ENCODE data around the gene COLEC12. TPM values are rescaled to one million over a fixed set of nuclear protein-coding genes. Genes with fewer than 3 reads are reported as not detected.

The COLEC12 gene
- total RNA-seq, 1 donor from 2014 or later = 70.0 TPM

DNA sequence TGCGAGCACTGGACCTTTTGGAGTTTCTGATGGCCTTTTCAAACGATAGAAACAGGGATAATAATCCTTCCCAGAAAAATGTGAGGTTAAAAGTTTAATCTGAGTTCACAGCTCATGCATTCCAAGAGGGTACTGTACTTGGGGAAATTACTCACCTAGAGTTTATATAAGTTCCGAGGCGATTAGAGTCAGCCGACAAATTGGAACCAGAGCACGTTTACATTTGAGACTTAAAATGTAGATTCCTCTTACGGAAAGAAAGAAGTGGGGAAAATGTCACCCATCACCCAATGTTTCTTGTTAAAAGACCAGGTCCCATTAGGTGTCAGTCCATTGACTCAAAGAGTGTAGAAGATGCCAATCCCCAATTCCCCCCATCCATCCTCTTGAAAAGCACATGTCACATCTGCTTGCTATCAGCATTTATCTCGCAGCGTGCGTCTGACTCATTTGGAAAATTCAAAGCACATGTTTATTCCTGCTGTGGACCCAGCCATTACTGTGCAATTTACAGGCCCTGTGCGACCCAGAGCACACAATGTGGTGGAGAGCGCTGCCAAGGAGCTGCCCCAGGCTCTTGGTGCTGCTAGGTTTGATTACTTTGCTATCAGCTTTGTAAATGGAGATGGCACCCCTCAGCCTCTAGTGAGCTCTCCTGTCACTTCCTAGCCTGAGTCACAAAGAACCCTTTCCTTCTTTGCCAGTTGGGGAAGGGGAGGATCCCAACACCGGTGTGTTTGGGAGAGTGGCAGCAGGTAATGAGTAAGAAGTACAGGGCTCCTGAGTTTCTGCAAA is 104.8 kb downstream of the COLEC12 start:
- TF ChIP-seq, protein P1, sequence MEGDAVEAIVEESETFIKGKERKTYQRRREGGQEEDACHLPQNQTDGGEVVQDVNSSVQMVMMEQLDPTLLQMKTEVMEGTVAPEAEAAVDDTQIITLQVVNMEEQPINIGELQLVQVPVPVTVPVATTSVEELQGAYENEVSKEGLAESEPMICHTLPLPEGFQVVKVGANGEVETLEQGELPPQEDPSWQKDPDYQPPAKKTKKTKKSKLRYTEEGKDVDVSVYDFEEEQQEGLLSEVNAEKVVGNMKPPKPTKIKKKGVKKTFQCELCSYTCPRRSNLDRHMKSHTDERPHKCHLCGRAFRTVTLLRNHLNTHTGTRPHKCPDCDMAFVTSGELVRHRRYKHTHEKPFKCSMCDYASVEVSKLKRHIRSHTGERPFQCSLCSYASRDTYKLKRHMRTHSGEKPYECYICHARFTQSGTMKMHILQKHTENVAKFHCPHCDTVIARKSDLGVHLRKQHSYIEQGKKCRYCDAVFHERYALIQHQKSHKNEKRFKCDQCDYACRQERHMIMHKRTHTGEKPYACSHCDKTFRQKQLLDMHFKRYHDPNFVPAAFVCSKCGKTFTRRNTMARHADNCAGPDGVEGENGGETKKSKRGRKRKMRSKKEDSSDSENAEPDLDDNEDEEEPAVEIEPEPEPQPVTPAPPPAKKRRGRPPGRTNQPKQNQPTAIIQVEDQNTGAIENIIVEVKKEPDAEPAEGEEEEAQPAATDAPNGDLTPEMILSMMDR (IDR thresholded peaks at IDR 0.05; ENCODE audit: unreplicated experiment) = no peak
- H3K27ac Mint-ChIP-seq = peak overlapping the region; percentile 61
- H3K9me3 Mint-ChIP-seq = no peaks in the 10 kb centered on the region
- no peak overlapping the region for H3K4me3 Mint-ChIP-seq
- H3K4me1 Mint-ChIP-seq = peaks cover 83% of the 10 kb centered on the region
- H3K27me3 Mint-ChIP-seq (ENCODE audit: low read depth) = no peaks in the 10 kb centered on the region
- H3K36me3 Mint-ChIP-seq = no peaks in the 10 kb centered on the region
- no peak for DNase-seq (ENCODE audit: low spot score in 2 of 2, unreplicated experiment in 2 of 2)

DNA sequence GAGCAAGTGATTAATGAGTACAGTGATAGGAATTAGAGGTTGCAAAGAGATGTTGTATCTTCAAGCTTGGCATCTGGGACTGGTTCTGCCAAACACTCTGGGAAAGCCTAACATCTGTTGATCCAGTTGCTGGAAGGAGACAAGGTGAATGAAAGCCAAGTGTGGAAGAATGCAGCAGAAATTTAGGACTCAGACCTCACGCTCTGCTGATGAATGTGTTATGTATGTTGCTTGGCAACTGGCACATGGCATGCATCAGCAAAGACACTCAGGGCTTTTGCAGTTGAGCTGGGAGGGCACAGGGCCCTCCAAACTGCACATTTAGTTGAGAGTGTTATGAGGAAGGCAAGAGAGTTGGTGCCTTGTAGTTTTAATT is 105.5 kb downstream of the COLEC12 start:
- TF ChIP-seq, protein P1 (IDR thresholded peaks at IDR 0.05; ENCODE audit: unreplicated experiment) = no peak
- no peak for DNase-seq (ENCODE audit: low spot score in 2 of 2, unreplicated experiment in 2 of 2)
- Mint-ChIP-seq H3K4me3 (no peak overlapping the region), H3K27me3 (ENCODE audit: low read depth) (no peaks in the 10 kb centered on the region), H3K9me3 (no peaks in the 10 kb centered on the region), H3K27ac (peak overlapping the region; percentile 61), H3K4me1 (peaks cover 80% of the 10 kb centered on the region), H3K36me3 (no peaks in the 10 kb centered on the region)

DNA sequence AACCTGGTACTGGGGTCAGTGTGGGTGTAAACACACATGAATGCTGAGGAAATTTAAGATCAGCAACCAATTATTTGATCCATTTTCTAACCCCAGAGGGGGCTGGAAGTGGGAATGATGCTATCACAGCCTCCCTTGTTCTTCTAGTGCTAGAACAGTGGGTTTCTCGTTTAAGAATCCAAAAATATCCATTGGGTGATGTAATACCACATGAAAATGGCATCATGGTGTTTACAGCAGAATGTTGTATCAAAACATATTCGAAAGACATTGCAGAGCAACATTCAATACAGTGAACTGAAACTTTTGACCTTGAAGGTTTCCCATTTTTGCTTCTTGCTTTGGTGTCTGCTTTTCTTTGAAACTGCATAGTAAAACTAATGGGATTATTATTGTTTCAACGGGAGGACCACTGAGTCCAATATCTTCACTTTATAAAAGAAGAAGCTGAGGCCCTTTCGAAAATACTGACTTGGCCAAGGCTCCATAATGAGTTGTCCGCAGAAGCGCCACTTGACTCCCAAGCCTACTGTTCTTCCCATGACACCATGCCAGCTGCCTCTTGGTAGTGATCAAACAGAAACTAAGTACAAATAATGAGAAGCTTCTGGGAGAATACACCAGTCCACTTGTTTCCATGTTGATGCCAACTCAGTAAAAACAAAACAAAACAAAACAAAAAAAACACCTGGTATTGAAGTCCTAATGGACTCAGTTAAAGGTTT is 106.1 kb downstream of the COLEC12 start:
- Mint-ChIP-seq H3K36me3 (no peaks in the 10 kb centered on the region), H3K27ac (peak overlapping the region; percentile 61), H3K27me3 (ENCODE audit: low read depth) (no peaks in the 10 kb centered on the region), H3K9me3 (no peaks in the 10 kb centered on the region), H3K4me3 (no peak overlapping the region), H3K4me1 (peaks cover 81% of the 10 kb centered on the region)
- TF ChIP-seq, protein P1 (IDR thresholded peaks at IDR 0.05; ENCODE audit: unreplicated experiment) = no peak
- no peak for DNase-seq (ENCODE audit: low spot score in 2 of 2, unreplicated experiment in 2 of 2)

DNA sequence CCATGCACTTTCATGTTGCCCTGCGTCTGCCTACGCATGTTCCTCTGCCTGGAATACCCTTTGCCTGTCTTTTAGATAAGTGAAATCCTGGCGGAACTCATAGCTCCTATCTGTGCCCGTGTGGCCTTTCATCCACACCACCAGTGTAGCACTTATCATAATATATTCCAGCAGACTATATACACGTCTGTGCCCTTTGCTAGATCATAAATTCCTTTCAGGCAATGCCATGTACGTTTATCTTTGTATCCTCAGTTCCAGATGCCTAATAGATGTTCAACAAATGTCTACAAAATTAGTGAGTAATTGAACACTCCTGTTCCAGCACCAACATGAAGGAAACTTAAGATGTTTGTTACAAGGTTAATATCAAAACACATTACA is 106.9 kb downstream of the COLEC12 start:
- H3K27me3 Mint-ChIP-seq (ENCODE audit: low read depth) = no peaks in the 10 kb centered on the region
- TF ChIP-seq, protein P1 (IDR thresholded peaks at IDR 0.05; ENCODE audit: unreplicated experiment) = no peak
- H3K4me1 Mint-ChIP-seq = peaks cover 77% of the 10 kb centered on the region
- H3K27ac Mint-ChIP-seq = peak overlapping the region; percentile 3
- H3K9me3 Mint-ChIP-seq = no peaks in the 10 kb centered on the region
- H3K36me3 Mint-ChIP-seq = no peaks in the 10 kb centered on the region
- DNase-seq (ENCODE audit: low spot score in 2 of 2, unreplicated experiment in 2 of 2) = no peak
- no peak overlapping the region for H3K4me3 Mint-ChIP-seq

DNA sequence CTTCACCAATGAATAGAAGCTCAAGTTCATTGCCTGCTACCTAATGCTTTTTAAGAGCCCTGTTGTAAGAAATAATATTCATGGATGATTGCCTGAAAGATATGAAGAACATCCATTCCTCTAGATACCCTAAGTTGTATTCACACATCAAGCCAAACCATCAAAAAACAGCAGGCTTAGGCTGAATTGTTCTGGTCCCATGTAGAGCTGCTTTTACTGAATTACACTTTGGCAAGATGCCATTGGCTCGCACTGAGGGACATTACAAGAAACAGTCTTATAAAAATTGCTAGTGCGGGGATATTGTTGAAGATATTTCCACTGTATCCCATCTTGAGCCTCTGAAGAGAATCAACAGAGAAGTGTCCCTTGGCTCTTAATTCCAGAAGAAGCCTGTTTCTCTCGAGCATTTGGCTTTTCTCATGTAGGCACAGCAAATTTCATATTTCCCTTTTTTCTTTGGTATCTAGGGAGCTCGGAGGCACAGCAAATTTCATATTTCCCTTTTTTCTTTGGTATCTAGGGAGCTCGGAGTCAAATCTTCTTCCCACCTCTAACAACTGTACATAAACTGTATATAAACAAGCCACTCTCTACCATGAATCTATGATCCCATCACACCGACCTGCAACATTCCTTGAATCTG is 107.5 kb downstream of the COLEC12 start:
- Mint-ChIP-seq H3K27ac (peak overlapping the region; percentile 70), H3K9me3 (no peaks in the 10 kb centered on the region)

More for the DNA sequence above, 107.5 kb downstream of the COLEC12 start:
- H3K36me3 Mint-ChIP-seq = no peaks in the 10 kb centered on the region
- no peak for DNase-seq (ENCODE audit: low spot score in 2 of 2, unreplicated experiment in 2 of 2)
- peaks cover 77% of the 10 kb centered on the region for H3K4me1 Mint-ChIP-seq
- no peaks in the 10 kb centered on the region for H3K27me3 Mint-ChIP-seq (ENCODE audit: low read depth)
- TF ChIP-seq, protein P1 (IDR thresholded peaks at IDR 0.05; ENCODE audit: unreplicated experiment) = no peak
- H3K4me3 Mint-ChIP-seq = no peak overlapping the region

All from mesothelial cell of epicardium (in vitro differentiated cells).